GM21723 (cell line): ENCODE results near the gene SLC1A4.
"Not testable (repeated sequence)": the region's sequence is repeated elsewhere in the genome, so short reads cannot be mapped to it uniquely, and the experiment has no call there.

Experiments used
- ATAC-seq: cut with Tn5 transposase; IDR thresholded peaks from one replicate; pipeline ENCODE4 v1.9.1; 2021; ENCODE audit warnings: mild to moderate bottlenecking, moderate library complexity; ENCODE audit not compliant: unreplicated experiment

Gene SLC1A4

DNA sequence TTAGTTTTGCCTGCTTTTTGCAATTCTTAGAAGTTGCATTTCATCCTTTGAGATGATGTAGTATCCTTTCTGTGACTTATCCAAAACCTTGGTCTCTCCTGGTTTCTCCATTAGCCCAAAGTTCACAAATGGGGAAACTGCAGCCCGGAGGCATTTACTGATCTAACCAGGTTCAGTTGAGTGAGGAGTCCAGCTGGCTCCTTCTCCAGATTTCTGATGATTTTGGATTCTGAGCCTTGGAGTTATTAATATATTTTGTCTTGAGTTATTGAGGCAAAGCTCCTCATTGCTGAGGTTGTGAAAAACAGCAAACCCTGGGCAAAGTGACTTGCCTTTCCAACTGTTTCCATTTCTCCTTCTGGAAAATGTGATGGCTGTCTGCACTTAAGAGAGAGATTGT lies 1.7 kb downstream of the SLC1A4 start:
- ATAC-seq = no peak

DNA sequence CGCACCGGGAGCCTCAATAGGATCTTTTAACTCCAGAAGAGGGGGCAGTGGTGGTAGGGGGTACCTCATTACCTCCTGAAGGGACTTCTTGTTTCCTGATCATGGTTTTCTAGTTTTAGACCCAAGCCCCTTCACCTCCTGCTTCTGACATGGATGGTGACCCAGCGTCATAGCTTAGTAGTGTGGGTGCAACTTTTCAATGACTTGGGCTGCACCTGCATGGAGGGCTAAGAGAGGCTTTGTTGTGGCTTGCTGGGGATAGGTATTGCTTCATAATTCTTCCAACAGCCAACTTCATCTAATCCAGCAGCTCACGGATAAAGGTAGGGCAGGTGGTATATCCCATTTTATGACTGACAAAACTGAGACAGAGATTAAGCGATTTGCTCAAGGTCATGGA lies 3.0 kb downstream of the SLC1A4 start:
- ATAC-seq = no peak

DNA sequence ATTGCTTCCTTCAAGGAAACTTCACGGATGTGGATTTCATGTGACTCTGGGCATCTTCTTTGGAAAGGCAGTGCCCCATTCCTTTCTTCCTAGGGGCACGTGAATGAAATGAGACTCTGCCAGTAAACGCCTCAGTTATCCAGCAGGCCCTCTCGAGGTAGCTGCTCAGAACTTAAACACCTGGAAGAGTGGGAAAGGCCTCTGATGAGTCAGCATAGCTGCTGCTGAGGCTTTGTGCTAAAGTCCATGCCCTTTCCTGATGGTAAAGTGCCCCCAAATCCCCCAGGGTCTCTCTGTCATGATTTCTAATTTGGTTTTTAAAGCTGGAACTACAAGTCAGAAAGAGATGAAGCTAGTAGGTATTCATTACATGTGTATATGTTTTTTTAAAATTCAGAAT lies 3.8 kb downstream of the SLC1A4 start:
- ATAC-seq = no peak

DNA sequence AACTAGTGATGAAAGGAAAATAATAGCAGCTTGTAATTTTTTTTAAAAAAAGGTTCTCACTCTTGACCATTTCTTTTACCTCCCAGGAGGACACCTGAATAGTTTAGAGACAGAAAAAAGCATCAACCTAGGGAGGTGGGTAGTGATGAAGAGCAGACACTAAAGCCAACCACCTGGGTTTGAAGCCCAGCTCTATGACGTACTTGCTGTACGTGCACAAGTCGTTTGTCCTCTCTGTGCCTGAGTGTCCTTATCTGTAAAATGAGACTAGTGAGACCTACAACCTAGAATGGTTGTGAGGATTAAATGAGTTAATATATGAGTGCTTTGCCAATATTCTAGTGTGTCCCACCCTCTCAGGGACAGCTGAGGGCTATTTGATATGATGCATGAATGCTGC lies 5.8 kb downstream of the SLC1A4 start:
- ATAC-seq = no peak

DNA sequence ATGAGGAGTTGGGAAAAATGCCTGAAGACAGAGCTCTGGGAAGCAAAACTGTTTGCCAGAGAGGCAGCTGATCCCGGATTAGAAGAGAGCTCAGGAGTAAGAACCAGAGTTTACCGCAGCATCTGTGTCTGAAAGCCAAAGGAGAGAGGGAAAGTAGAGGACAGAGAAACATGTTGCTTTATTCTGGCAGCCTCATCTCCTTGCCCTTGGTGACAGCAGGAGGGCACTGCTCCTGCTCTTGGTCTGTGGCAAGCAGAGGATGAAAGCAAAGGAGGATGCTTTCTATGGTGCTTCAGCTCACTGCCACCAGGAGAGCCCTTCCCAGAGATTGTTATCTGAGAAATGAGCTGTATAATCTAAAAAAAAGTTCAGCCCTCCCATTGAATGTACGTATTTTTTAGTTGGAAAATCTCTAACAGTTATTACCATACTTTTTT lies 7.7 kb downstream of the SLC1A4 start:
- no peak for ATAC-seq

DNA sequence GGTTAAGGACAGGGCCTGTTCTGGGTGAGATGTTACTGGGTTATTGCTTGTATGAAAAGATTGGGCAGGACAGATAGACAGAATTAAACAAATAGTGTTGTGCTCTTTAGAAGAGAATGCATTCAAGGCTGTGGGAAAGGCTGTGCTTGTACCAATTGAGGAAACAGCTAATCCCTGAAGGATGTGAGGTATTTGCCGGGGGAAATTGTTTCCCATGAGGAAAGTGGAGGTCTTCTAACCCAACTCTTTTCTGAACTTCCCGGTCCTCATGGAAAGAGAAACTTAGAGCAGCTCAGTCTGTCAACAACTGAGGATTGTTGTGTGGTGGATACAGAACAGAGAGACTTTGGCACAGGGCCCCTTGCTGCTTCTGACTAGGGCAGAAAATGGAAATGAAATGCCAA lies 9.5 kb downstream of the SLC1A4 start:
- ATAC-seq = no peak

DNA sequence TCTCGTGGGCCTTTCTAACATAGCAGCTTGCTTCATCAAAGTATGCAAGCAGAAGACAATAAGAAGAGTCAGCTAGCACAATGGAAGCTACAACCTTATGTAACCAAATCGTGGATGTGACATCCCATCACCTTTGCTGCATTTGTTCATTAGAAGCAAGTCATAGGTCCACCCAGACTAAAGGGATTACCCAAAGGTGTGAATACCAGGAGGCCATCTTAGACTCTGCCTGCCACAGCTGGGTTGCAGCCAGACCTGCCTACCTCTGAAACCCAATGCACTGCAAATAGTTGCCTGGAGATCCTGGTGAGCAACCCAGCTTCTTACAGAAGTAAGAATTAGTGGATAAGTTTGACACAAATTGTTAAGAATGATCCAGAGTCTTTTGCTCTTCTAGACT lies 10.6 kb downstream of the SLC1A4 start:
- no peak for ATAC-seq

DNA sequence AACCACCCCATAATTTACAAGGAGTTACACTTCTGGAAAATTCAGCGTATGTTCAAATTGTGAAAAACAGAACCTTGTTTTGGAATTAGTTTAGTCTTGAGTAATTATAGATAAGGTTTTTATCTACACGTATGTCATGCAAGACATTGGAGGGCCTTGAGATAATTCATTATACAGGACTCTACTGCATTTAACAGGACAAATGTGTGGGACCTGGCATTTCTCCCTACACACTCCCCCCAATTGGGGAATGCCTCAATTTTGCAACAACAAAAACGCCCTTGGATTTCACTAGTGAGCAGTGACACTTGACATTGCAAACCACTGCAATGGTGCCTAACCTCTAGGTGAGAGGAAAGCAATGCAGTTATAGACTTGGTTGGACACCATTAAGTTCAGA lies 11.4 kb downstream of the SLC1A4 start:
- ATAC-seq = no peak

DNA sequence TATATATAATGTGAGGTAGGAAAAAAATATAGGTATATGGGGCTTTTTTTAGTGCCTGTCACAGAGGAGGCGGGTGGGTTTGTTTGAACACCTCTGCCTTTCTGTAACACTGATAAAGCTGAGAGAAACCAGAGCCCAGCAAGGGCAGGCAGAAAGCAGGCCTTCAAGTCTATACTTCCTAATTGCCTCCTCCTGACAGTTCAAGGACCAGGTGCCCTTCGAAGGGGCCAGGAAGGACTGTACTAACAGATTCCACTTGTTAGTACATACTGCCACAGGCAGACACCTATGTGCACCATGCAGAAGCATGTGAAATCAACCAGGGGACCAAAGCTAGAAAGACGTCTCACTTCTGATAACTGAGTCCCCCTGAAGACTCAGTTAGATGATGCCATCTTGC lies 13.8 kb downstream of the SLC1A4 start:
- ATAC-seq = no peak

DNA sequence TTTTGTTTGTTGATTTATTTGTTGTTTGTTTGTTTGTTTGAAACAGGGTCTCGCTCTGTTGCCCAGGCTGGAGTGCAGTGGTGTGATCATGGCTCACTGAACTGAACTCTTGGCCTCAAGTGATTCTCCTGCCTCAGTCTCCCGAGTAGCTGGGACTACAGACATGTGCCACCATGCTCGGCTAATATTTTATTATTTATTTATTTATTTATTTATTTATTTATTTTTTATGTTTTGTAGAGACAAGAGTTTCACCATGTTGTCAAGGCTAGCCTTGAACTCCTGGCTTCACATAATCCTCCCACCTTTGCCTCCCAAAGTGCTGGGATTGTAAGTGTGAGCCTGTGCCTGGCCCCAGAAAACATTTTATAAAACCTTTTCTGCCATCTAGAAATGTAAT lies 15.0 kb downstream of the SLC1A4 start:
- ATAC-seq = not testable (repeated sequence)

DNA sequence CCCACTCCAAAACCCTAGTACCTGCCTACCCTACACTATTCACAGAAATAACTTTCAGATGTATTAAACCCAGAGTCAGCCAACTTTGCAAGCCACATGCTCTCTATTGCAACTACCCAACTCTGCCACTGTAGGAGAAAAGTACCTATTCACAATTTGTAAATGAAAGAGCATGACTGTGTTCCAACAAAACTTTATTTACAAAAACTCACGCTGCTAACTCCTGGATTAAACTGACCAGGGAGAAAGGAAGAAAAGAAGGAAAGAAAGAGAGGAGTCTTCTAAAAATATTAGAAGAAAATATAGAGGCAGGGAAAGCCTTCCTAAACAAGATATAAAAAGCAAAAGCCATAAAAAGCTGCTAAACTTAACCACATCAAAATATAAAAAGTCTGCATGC lies 24.6 kb downstream of the SLC1A4 start:
- ATAC-seq = no peak

DNA sequence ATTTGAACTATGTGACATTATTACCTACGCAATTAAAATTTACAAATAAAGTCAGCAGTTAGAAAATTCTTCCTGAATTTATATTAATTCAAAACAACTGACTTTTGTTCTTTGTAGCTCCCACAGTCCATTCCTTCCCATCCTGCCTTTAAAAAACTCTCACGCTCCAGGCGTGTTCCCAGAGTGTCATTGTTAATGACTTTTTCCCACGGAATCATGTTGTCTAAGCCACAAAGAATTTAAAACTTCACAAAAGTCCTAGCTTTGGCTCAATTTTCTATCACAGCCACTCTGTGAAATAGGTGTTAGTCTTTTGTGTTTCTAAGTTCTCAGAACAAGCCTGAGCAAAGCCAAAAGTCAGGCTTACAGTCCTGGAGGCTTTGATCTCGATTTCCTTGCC lies 26.5 kb downstream of the SLC1A4 start:
- no peak for ATAC-seq

DNA sequence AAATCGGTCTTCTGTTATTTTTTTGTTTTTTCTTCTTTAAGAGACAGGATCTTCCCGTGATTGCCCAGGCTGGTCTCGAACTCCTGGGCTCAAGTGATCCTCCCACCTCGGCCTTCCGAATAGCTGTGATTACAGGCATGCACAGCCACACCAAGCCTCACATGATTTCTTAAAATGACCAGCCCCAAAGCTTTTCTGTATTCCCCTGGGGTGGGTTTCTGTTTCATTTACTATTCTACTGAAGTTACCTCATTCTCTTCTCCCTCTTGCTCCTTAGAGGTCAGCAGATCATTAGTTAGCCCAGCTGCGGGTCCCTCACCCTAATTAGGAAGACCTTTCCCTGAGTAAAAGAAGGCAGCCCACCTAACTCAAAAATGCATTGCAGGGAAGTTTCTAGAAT lies 27.6 kb downstream of the SLC1A4 start:
- peak; percentile 58 for ATAC-seq

DNA sequence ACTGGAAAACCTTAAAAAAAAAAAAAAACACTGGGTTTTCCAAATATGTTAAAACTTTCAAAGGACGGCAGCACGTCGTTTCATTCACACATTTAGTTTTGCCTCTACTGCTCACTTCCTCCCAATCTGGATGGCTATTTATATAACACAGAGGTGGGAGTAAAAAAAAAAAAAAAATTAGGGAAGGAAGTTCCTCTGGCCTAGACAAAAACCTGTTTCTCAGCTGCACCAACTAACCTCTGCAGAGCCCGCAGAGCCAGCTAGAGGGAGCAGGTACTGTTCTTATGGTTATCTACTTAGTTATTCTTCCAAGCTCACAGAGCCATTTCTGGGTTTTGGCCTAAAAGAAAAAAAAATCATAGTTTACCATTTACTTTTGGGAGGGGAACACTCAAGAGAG lies 28.1 kb downstream of the SLC1A4 start:
- ATAC-seq = no peak

DNA sequence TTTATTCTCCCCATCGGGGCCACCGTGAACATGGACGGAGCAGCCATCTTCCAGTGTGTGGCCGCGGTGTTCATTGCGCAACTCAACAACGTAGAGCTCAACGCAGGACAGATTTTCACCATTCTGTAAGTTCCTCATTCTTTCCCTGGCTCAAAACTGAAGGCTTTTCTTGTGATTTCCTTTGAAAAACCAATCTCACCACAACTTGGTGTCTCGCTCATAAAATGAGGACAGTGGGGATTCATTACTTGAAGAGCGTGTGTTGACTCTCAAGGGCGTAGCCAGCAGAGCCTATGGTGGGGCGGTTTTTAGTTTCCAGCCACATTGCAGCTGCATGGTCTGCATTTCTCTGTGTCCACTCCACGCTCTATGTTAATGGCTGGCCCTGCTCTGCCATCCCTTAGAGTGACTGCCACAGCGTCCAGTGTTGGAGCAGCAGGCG lies 29.0 kb downstream of the SLC1A4 start:
- no peak for ATAC-seq

DNA sequence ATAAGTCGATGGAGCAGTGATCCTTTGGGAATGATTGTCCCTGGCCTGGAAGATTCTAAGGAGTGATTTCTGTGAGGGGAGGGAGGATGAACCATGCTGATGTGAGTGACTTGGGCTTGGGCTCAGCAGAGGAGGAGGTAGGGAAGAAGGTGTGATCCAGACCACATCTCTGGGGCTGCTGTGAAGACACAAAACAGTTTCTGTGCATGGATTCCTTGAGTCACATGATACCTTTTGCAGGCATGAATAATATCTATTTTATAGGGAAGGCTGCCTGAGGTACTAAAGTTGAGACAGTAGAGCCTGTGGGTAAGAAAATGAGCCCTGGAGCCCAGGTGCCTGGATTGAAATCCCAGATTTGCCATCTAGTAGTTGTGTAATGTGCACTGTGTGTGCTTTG lies 29.8 kb downstream of the SLC1A4 start:
- ATAC-seq = no peak

DNA sequence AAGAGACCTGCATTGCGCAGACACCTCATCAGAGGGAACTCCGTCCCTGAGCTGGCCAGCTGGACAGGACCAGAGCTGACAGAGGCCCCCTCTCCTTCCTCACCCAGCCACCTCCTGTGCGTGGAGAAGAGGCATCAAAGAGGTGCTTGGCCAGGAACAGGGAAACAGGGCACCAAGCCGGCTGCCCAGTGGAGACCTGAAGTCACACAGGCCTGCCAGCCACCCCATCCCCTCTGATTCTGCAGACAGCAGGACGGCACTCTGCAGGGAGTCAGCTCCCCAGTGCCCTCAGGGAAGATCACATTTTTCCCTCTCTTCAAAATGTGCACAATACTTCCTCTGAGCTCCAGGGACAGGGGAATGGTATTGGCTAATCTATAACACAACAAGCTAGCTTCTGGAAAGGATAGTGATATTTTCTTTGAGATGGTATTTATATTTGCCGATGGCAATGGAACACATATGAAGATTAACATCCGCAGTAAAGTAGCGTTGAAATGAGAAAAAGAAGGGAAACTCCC lies 30.5 kb downstream of the SLC1A4 start:
- no peak for ATAC-seq

DNA sequence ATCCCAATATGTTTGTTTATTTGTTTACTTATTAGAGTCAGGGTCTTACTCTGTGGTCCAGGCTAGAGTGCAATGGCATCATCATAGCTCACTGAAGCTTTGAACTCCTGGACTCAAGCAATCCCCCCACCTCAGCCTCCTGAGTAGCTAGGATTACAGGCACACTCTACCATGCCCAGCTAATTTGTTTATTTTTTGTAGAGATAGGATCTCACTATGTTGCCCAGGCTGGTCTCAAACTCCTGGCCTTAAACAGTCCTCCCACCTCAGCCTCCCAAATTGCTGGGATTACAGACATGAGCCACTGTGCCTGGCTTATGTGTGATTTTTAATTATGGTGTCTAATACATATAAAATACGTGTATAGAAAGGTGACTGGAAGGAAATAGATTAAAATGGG lies 31.1 kb downstream of the SLC1A4 start:
- not testable (repeated sequence) for ATAC-seq

DNA sequence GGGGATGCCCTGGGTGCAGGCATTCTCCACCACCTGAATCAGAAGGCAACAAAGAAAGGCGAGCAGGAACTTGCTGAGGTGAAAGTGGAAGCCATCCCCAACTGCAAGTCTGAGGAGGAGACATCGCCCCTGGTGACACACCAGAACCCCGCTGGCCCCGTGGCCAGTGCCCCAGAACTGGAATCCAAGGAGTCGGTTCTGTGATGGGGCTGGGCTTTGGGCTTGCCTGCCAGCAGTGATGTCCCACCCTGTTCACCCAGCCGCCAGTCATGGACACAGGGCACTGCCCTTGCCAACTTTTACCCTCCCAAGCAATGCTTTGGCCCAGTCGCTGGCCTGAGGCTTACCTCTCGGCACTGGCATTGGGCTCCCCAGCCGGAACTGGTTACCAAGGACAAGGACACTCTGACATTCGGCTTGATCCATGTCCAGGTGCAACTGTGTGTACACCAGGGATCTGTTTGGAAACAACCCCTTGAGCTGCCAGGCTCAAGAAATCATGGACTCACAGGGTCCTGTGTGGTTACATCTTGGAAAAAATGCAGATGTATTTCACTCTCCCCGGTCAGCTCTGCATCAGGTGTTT lies 31.8 kb downstream of the SLC1A4 start:
- ATAC-seq = no peak

DNA sequence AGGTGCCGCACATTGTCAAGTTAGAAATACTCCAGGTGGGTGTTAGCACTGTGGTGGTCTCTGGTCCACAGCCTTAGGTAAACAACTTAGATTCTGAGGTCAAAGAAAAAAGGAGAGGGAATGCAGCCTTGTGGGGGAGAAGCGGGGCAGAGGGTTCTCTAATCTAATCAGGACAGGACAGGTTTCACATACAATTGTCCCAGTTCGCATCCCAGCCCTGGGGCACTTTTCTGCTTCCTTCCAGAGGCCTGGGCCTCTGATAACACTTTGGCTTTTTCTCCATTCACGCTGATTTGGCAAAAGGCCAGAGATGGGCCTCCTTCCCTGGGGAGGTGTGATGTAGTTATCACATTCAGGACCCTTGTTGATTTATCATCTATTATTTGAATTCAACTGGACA lies 32.5 kb downstream of the SLC1A4 start:
- ATAC-seq = no peak

DNA sequence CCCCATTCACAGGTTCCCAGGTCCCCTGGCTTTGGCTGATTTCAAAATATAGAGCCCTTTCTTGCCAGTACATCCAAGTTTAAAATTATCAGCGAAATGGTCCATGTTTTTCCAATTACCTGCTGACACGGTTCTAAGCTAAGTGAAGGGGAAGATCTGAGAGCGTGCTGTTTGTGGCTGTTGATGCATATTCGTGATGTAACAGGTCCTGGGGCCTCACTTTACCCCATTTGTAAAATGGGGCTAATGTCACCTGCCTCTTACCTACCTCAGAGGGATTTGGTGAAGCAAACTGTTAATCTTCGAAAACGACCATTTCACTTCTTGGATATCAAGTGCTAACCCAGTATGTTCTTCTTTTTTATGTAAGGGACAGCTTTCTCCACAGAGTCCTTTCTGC lies 33.0 kb downstream of the SLC1A4 start:
- no peak for ATAC-seq

DNA sequence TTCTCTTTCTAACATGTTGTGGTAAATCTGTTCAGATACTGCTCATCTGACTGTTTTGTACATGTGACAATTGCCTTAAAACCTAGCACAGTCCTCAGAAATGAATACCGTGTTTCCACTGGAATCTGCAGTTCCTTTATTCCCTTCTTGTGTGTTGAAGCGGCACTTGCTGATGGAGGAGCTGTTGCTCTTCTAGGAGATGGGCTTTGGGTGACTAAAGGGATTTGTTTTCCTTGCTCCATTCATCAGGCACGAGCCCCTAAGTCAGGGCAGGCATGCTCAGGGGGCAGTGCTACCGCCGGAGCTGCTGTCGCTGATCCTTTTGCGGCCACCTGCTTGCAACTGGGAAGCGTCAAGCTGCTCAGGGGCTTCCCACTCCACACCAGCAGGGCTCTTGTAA lies 34.5 kb downstream of the SLC1A4 start:
- no peak for ATAC-seq

DNA sequence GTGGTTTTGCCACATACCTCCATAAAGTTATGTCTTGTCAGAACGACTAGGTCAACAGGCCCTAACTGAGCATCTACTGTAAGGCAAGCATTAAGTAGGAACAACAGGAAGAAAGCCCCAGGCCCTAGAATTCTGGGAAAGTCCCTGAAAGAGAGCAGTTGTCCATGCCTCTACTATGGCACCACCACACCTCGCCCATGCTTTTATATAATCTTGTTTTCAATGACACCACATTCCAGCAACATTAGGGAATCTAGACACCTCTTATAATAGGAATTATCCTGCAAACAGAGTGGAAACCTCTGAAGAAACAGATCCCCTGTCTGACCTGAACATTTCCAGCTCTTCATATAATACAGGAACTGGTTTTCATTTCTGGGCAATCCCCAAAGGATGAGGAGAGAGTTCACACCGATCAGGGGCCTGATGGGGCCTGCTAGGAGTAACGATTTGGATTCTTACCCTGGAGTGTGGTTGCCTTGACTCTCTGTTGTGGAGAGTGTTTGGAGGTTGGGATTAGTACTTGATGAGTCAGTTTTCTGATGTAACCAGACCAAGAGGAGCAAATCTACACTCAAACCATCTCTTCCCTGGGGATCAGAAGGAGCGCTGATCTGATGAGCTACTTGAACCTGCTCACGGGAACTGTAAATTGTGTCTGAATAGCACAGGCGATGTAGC lies 35.1 kb downstream of the SLC1A4 start:
- ATAC-seq = no peak
